ES-I3 (cell line): ENCODE measurements around the gene DPP10.

ENCODE experiments used
- H3K36me3 ChIP-seq: 2 replicates; pipeline ENCODE4 v1.6.1; 2013; ENCODE audit warnings: mild to moderate bottlenecking, low read length, control low read depth, moderate library complexity; ENCODE audit not compliant: insufficient read depth
- H3K4me1 ChIP-seq: 2 replicates; pipeline ENCODE4 v1.6.1; 2013; ENCODE audit warnings: mild to moderate bottlenecking, control low read depth, low read length; ENCODE audit not compliant: insufficient read depth
- H3K9ac ChIP-seq: 2 replicates; pipeline ENCODE4 v1.6.1; 2013; ENCODE audit warnings: low read depth, mild to moderate bottlenecking, low read length, moderate library complexity
- H3K9me3 ChIP-seq: 2 replicates; pipeline ENCODE4 v1.6.1; 2013; ENCODE audit warnings: mild to moderate bottlenecking, low read length, moderate library complexity; ENCODE audit not compliant: control insufficient read depth, insufficient read depth

The DPP10 gene

GRCh38 chr2:115174651-115175050 is 732.2 kb downstream of the DPP10 start:
- Histone ChIP-seq H3K4me1 (no peaks in the 10 kb centered on the region), H3K9ac (no peak overlapping the region), H3K9me3 (no peaks in the 10 kb centered on the region)

GRCh38 chr2:115183144-115183543 is 740.7 kb downstream of the DPP10 start:
- Histone ChIP-seq H3K9ac (no peak overlapping the region), H3K4me1 (peaks cover 13% of the 10 kb centered on the region), H3K9me3 (no peaks in the 10 kb centered on the region), H3K36me3 (no peaks in the 10 kb centered on the region)

More at GRCh38 chr2:115174651-115175050, 732.2 kb downstream of the DPP10 start:
- no peaks in the 10 kb centered on the region for H3K36me3 ChIP-seq

GRCh38 chr2:115190459-115190858 is 748.0 kb downstream of the DPP10 start:
- Histone ChIP-seq H3K36me3 (no peaks in the 10 kb centered on the region), H3K4me1 (no peaks in the 10 kb centered on the region), H3K9me3 (no peaks in the 10 kb centered on the region), H3K9ac (no peak overlapping the region)

- H3K4me1 ChIP-seq: no peaks in the 10 kb centered on the region
Measured at GRCh38 chr2:115194623-115195022, 752.2 kb downstream of the DPP10 start.

GRCh38 chr2:115196587-115196986 is 754.1 kb downstream of the DPP10 start:
- H3K9ac ChIP-seq: no peak overlapping the region
- no peaks in the 10 kb centered on the region for H3K36me3 ChIP-seq
- H3K9me3 ChIP-seq: no peaks in the 10 kb centered on the region
- no peaks in the 10 kb centered on the region for H3K4me1 ChIP-seq

More at GRCh38 chr2:115194623-115195022, 752.2 kb downstream of the DPP10 start:
- Histone ChIP-seq H3K9me3 (no peaks in the 10 kb centered on the region), H3K36me3 (no peaks in the 10 kb centered on the region), H3K9ac (no peak overlapping the region)

GRCh38 chr2:115199966-115200365 is 757.5 kb downstream of the DPP10 start:
- Histone ChIP-seq H3K9ac (no peak overlapping the region), H3K4me1 (no peaks in the 10 kb centered on the region), H3K9me3 (no peaks in the 10 kb centered on the region), H3K36me3 (no peaks in the 10 kb centered on the region)

- no peak overlapping the region for H3K9ac ChIP-seq
- H3K9me3 ChIP-seq: no peaks in the 10 kb centered on the region
- no peaks in the 10 kb centered on the region for H3K36me3 ChIP-seq
- no peaks in the 10 kb centered on the region for H3K4me1 ChIP-seq
Measured at GRCh38 chr2:115201386-115201785, 758.9 kb downstream of the DPP10 start.

GRCh38 chr2:115208493-115209164 is 766.2 kb downstream of the DPP10 start:
- Histone ChIP-seq H3K4me1 (peaks cover 5% of the 10 kb centered on the region; the same call in 1 of the 2 replicates), H3K9me3 (no peaks in the 10 kb centered on the region), H3K36me3 (no peaks in the 10 kb centered on the region), H3K9ac (no peak overlapping the region)

GRCh38 chr2:115214050-115214449 is 771.6 kb downstream of the DPP10 start:
- Histone ChIP-seq H3K9me3 (no peaks in the 10 kb centered on the region), H3K4me1 (peaks cover 19% of the 10 kb centered on the region; the same call in 1 of the 2 replicates), H3K9ac (no peak overlapping the region), H3K36me3 (no peaks in the 10 kb centered on the region)

GRCh38 chr2:115219296-115219695 is 776.9 kb downstream of the DPP10 start:
- H3K9me3 ChIP-seq: no peaks in the 10 kb centered on the region
- no peak overlapping the region for H3K9ac ChIP-seq
- H3K36me3 ChIP-seq: no peaks in the 10 kb centered on the region
- peaks cover 7% of the 10 kb centered on the region; the same call in 1 of the 2 replicates for H3K4me1 ChIP-seq

- H3K36me3 ChIP-seq: no peaks in the 10 kb centered on the region
- no peak overlapping the region for H3K9ac ChIP-seq
Measured at GRCh38 chr2:115234186-115234585, 791.7 kb downstream of the DPP10 start.

GRCh38 chr2:115234737-115235136 is 792.3 kb downstream of the DPP10 start:
- H3K36me3 ChIP-seq: no peaks in the 10 kb centered on the region
- H3K9ac ChIP-seq: no peak overlapping the region
- no peaks in the 10 kb centered on the region for H3K4me1 ChIP-seq
- no peaks in the 10 kb centered on the region for H3K9me3 ChIP-seq

More at GRCh38 chr2:115234186-115234585, 791.7 kb downstream of the DPP10 start:
- no peaks in the 10 kb centered on the region for H3K4me1 ChIP-seq
- H3K9me3 ChIP-seq: no peaks in the 10 kb centered on the region

- H3K36me3 ChIP-seq: no peaks in the 10 kb centered on the region
- H3K9ac ChIP-seq: no peak overlapping the region
- H3K9me3 ChIP-seq: no peaks in the 10 kb centered on the region
- H3K4me1 ChIP-seq: no peaks in the 10 kb centered on the region
Measured at GRCh38 chr2:115248066-115248465, 805.6 kb downstream of the DPP10 start.

- H3K36me3 ChIP-seq: no peaks in the 10 kb centered on the region
- no peaks in the 10 kb centered on the region for H3K4me1 ChIP-seq
- H3K9ac ChIP-seq: no peak overlapping the region
- H3K9me3 ChIP-seq: 0 out of 2 replicates have a peak, but pooled peaks cover 3% of the 10 kb centered on the region
Measured at GRCh38 chr2:115277366-115277765, 834.9 kb downstream of the DPP10 start.

- no peaks in the 10 kb centered on the region for H3K4me1 ChIP-seq
- H3K9ac ChIP-seq: no peak overlapping the region
- H3K36me3 ChIP-seq: no peaks in the 10 kb centered on the region
- H3K9me3 ChIP-seq: no peaks in the 10 kb centered on the region
Measured at GRCh38 chr2:115285416-115285815, 843.0 kb downstream of the DPP10 start.
